Endothelial cell of umbilical vein (primary cell): Measurements from ENCODE around the gene LGALS8. TPM values are rescaled to one million over a fixed set of nuclear protein-coding genes. Genes with fewer than 3 reads are reported as not detected.

Experiments used
- BruUV-seq: library from RNA; stranded (reverse); fragments of 400-500 nt; replicated peaks from 2 replicates; lab custom pipeline; 2021; lab: Mats Ljungman, UMichigan
- CTCF ChIA-PET: fragments of 300-600, 350-600 bp; sonication (Branson Sonifier 250); formaldehyde crosslinking; loops from one replicate; lab custom pipeline; 2021; ENCODE audit warnings: antibody characterized with exemption, inconsistent platforms; lab: Charles Lee
- POLR2A ChIA-PET: fragments of 300-600, 350-600 bp; sonication (Branson Sonifier 250); formaldehyde crosslinking; loops from one replicate; lab custom pipeline; 2021; ENCODE audit warnings: antibody characterized with exemption, inconsistent platforms; lab: Charles Lee
- DNase-seq: peaks from one replicate; pipeline ENCODE4 v3.0.0-alpha.2; 2011; ENCODE audit warnings: low read depth, low spot score
- FAIRE-seq: peaks from 2 replicates; lab custom pipeline; 2011; peaks lifted over from hg19 to GRCh38; lab: Jason Lieb, UNC
- H2AFZ ChIP-seq: 2 replicates; pipeline ENCODE4 v1.6.0; 2012; ENCODE audit warnings: low read depth, low read length, control low read depth, inconsistent platforms
- H3K27ac ChIP-seq: 2 replicates; pipeline ENCODE4 v1.5.1; 2011; ENCODE audit warnings: low read depth, mild to moderate bottlenecking, control low read depth, low read length, moderate library complexity; ENCODE audit not compliant: insufficient read depth
- H3K27me3 ChIP-seq, 2 experiments: 2 replicates each; pipeline versions ENCODE4 v1.6.0 to v1.6.1; 2011; ENCODE audit warnings: low read length in 2 of 2, mixed read lengths in 1 of 2; ENCODE audit not compliant: control insufficient read depth in 2 of 2, insufficient read depth in 2 of 2
- H3K36me3 ChIP-seq, 2 experiments: 2 replicates in 1 of 2; 3 replicates in 1 of 2; pipeline ENCODE4 v1.5.1; 2011; ENCODE audit warnings: low read length in 2 of 2, mild to moderate bottlenecking in 1 of 2, moderate library complexity in 1 of 2; ENCODE audit not compliant: control insufficient read depth in 2 of 2, insufficient read depth in 2 of 2; ENCODE audit errors: extremely low read depth in 1 of 2
- H3K4me1 ChIP-seq: 3 replicates; pipeline ENCODE4 v1.5.1; 2011; ENCODE audit warnings: mild to moderate bottlenecking, low read length; ENCODE audit not compliant: control insufficient read depth, insufficient read depth; ENCODE audit errors: extremely low read depth
- H3K4me2 ChIP-seq: 2 replicates; pipeline ENCODE4 v1.6.1; 2011; ENCODE audit warnings: low read length, control low read depth, mixed read lengths; ENCODE audit not compliant: insufficient read depth
- H3K4me3 ChIP-seq, 3 experiments: fragments of 200-600 bp in 1 of 3; sonication (generic), shearing (Covaris generic) in 1 of 3; replicated peaks in 1 of 3; 2 replicates each; pipeline ENCODE4 v1.5.1; 2011 to 2016; ENCODE audit warnings: control low read depth in 3 of 3, low read length in 3 of 3, mild to moderate bottlenecking in 2 of 3, inconsistent platforms in 1 of 3, low read depth in 1 of 3, moderate library complexity in 1 of 3; ENCODE audit not compliant: insufficient read depth in 1 of 3
- H3K79me2 ChIP-seq: 2 replicates; pipeline ENCODE4 v1.6.0; 2012; ENCODE audit warnings: low read length, inconsistent platforms; ENCODE audit not compliant: control insufficient read depth, insufficient read depth
- H3K9ac ChIP-seq: replicated peaks from 2 replicates; pipeline ENCODE3; 2011; ENCODE audit warnings: low read length, control low read depth; ENCODE audit not compliant: insufficient read depth; ENCODE audit errors: extremely low read depth
- H3K9me1 ChIP-seq: replicated peaks from 3 replicates; pipeline ENCODE4 v1.6.0; 2011; ENCODE audit warnings: mild to moderate bottlenecking, low read length; ENCODE audit not compliant: control insufficient read depth, insufficient read depth; ENCODE audit errors: extremely low read depth
- H3K9me3 ChIP-seq: replicated peaks from 2 replicates; pipeline ENCODE4 v1.5.1; 2012; ENCODE audit warnings: low read length, inconsistent platforms; ENCODE audit not compliant: control insufficient read depth, insufficient read depth
- H4K20me1 ChIP-seq: replicated peaks from 2 replicates; pipeline ENCODE3; 2011; ENCODE audit warnings: mild to moderate bottlenecking, low read length; ENCODE audit not compliant: control insufficient read depth, insufficient read depth; ENCODE audit errors: extremely low read depth
- CTCF ChIP-seq, 2 donors: IDR thresholded peaks; 1 replicate in 1 of 2; 2 replicates in 1 of 2; pipeline ENCODE4 v1.5.1; 2011; ENCODE audit warnings: low read length in 2 of 2, mild to moderate bottlenecking in 2 of 2, moderate library complexity in 2 of 2, control low read depth in 1 of 2, inconsistent platforms in 1 of 2, low read depth in 1 of 2; ENCODE audit not compliant: insufficient read depth in 1 of 2; ENCODE audit errors: extremely low read depth in 1 of 2
- EZH2 ChIP-seq: IDR thresholded peaks from 2 replicates; pipeline ENCODE4 v1.6.1; 2012; ENCODE audit warnings: borderline replicate concordance, low read depth, mild to moderate bottlenecking, moderate library complexity, low read length, inconsistent platforms; ENCODE audit not compliant: severe bottlenecking
- FOS ChIP-seq: IDR thresholded peaks from 2 replicates; pipeline ENCODE4 v1.6.1; 2011; ENCODE audit warnings: mild to moderate bottlenecking, low read length, moderate library complexity, borderline replicate concordance; ENCODE audit not compliant: insufficient read depth
- GATA2 ChIP-seq: IDR thresholded peaks from 2 replicates; pipeline ENCODE4 v1.7.0; 2011; ENCODE audit warnings: low read depth, mild to moderate bottlenecking, moderate library complexity, mixed read lengths, low read length; ENCODE audit not compliant: insufficient read length, insufficient read depth
- MAX ChIP-seq: IDR thresholded peaks from 2 replicates; pipeline ENCODE4 v1.6.1; 2011; ENCODE audit not compliant: insufficient read depth, insufficient read length
- MYC ChIP-seq: IDR thresholded peaks from one replicate; pipeline ENCODE4 v1.6.1; 2011; ENCODE audit warnings: mild to moderate bottlenecking, low read depth, low read length
- dilution Hi-C: fragments of 300-500 bp; cut with MboI; formaldehyde crosslinking; loops from one replicate; pipeline ENCODE4 v1.15.0; 2019; ENCODE audit warnings: low sequenced_read_pairs; ENCODE audit not compliant: extremely low pct_ligation_motif_present
- intact Hi-C: fragments of 100-400 bp; cut with micrococcal nuclease; formaldehyde crosslinking; loops from one replicate; pipeline ENCODE4 v1.10.0; 2022
- polyA plus RNA-seq, 4 experiments: library from polyadenylated mRNA; depleted of rRNA in 3 of 4; stranded (reverse) in 3 of 4; unstranded in 1 of 4; fragments of >200 nt; gene quantifications; 2 replicates each; pipeline versions ENCODE4 v1.2.1 to v1.2.3, GENCODE V29; 2011 to 2012; ENCODE audit warnings: missing spikeins in 1 of 4
- total RNA-seq: library from RNA; stranded (reverse); gene quantifications from 2 replicates; pipeline ENCODE4 v1.2.3, GENCODE V29; 2021

Gene LGALS8
- total and polyA plus RNA-seq, 2 donors (not counting 3 experiments of a cell fraction or from before 2014, with no cell fraction given), result 45.6 to 49.9 TPM

- Histone ChIP-seq H3K9me1 (no peaks in the 10 kb centered on the region), H3K36me3 (no peaks in the 10 kb centered on the region), H3K4me2 (no peak overlapping the region), H2AFZ (no peak overlapping the region), H3K79me2 (no peaks in the 10 kb centered on the region), H3K4me3 (no peak overlapping the region), H3K9me3 (no peaks in the 10 kb centered on the region), H4K20me1 (no peaks in the 10 kb centered on the region), H3K9ac (no peak overlapping the region), H3K27ac (no peak overlapping the region), H3K4me1 (peaks cover under 1% of the 10 kb centered on the region), H3K27me3 (peaks cover 2 to 5% of the 10 kb centered on the region in 2 experiments)
- intact Hi-C loops (no loop called here), dilution Hi-C loops (no loop called here)
- no TSS peak for BruUV-seq
- no peak for DNase-seq
- ChIA-PET POLR2A (no interaction called here), CTCF (no interaction called here)
- TF ChIP-seq GATA2, result no peak
- TF ChIP-seq MYC, result no peak
- TF ChIP-seq MAX, result no peak
- no peak for TF ChIP-seq CTCF (IDR thresholded peaks at IDR 0.05; ENCODE audit: extremely low read depth in 1 of 2, insufficient read depth in 1 of 2, low read depth in 1 of 2, low read length in 2 of 2)
- no peak for TF ChIP-seq FOS
- TF ChIP-seq EZH2, result no peak
- no peak for FAIRE-seq
These were observed 15.2 kb upstream of the LGALS8 start for GRCh38 chr1:236508593-236509027.
